ENCODE results near the gene TTYH1.

GRCh38 chr19:54458648-54459281 is 43.5 kb downstream of the TTYH1 start:
- TF ChIP-seq POLR2A (IDR thresholded peaks at IDR 0.05; ENCODE audit: low read length) (no peak), GATA1 (IDR thresholded peaks at IDR 0.05; ENCODE audit: low read depth, low read length) (no peak)

Measured in erythroblast (primary cell).